Body of pancreas (tissue), 4 donors: ENCODE measurements around the gene TMEM132C. TPM values are rescaled to one million over a fixed set of nuclear protein-coding genes. Genes with fewer than 3 reads are reported as not detected.

Source experiments
- ATAC-seq: fragments of 150-250 bp; one replicate; pipeline ENCODE4 v1.9.1; 2016
- DNase-seq, 4 donors: peaks; one replicate each; pipeline ENCODE4 v3.0.0-alpha.2; 2019
- H3K27ac ChIP-seq, 4 donors: fragments of 200-600 bp; sonication (generic); 1 replicate in 3 of 4; 2 replicates in 1 of 4; pipeline versions ENCODE4 v1.5.1 to v1.6.1; 2016 to 2019; ENCODE audit warnings: mild to moderate bottlenecking in 1 of 4, mixed read lengths in 1 of 4, moderate library complexity in 1 of 4
- H3K27me3 ChIP-seq, 2 donors: fragments of 200-600 bp; sonication (generic); one replicate each; pipeline ENCODE4 v1.6.0; 2016; ENCODE audit warnings: mild to moderate bottlenecking in 1 of 2
- H3K36me3 ChIP-seq, 2 donors: fragments of 200-600 bp; sonication (generic); replicated peaks in 1 of 2; 2 replicates each; pipeline ENCODE4 v1.5.1; 2016; ENCODE audit warnings: low read depth in 2 of 2; ENCODE audit not compliant: insufficient read depth in 1 of 2
- H3K4me1 ChIP-seq: fragments of 200-600 bp; sonication (generic); one replicate; pipeline ENCODE4 v1.6.0; 2016
- H3K4me3 ChIP-seq, 2 donors: fragments of 200-600 bp; sonication (generic); 1 replicate in 1 of 2; 2 replicates in 1 of 2; pipeline ENCODE4 v1.5.1; 2016 to 2019
- H3K9me3 ChIP-seq, 3 donors: fragments of 200-600 bp; sonication (generic); 1 replicate in 2 of 3; 2 replicates in 1 of 3; pipeline ENCODE4 v1.5.1; 2016
- CTCF ChIP-seq, 7 experiments: fragments of 450-650 bp in 4 of 7; fragments of 200-600 bp in 3 of 7; sonication (generic) in 3 of 7; IDR thresholded peaks; one replicate each; pipeline ENCODE4 v1.5.1; 2016 to 2019; ENCODE audit warnings: antibody characterized with exemption in 7 of 7
- POLR2A ChIP-seq, 3 donors: fragments of 450-650 bp; IDR thresholded peaks; one replicate each; pipeline ENCODE4 v1.6.1; 2016; ENCODE audit warnings: antibody characterized with exemption in 3 of 3, mild to moderate bottlenecking in 2 of 3
- WGBS, 2 donors: methylation state at CpG; one replicate each; pipeline ENCODE4 v1.1.5; 2017; 5-methylcytosine and 5-hydroxymethylcytosine counted together
- intact Hi-C: fragments of 100-400 bp; cut with DNase I; formaldehyde crosslinking; loops from one replicate; pipeline ENCODE4 v1.15.1; 2023
- total RNA-seq, 2 donors: library from RNA; depleted of rRNA; stranded (reverse); fragments of >200 nt; gene quantifications; one replicate each; pipeline ENCODE4 v1.1.0, GENCODE V29; 2016

The TMEM132C gene
- total RNA-seq, 2 donors from 2014 or later, result 4.4 to 8.2 TPM

- Histone ChIP-seq H3K27ac (no peak overlapping the region), H3K36me3 (no peaks in the 10 kb centered on the region), H3K27me3 (no peaks in the 10 kb centered on the region), H3K9me3 (no peaks in the 10 kb centered on the region), H3K4me1 (no peaks in the 10 kb centered on the region), H3K4me3 (no peak overlapping the region)
- intact Hi-C loops, result no loop called here
- DNase-seq (no peak), ATAC-seq (no peak)
- WGBS, 2 donors, result 41 to 45% methylated on average over 8 of the region's 8 CpGs
- no peak for TF ChIP-seq CTCF (IDR thresholded peaks at IDR 0.05)
- TF ChIP-seq POLR2A (IDR thresholded peaks at IDR 0.05), result no peak
These were observed 426.8 kb downstream of the TMEM132C start for GRCh38 chr12:128693771-128694170.

- H3K36me3 ChIP-seq, result no peaks in the 10 kb centered on the region
- DNase-seq, result no peak
- no peaks in the 10 kb centered on the region for H3K9me3 ChIP-seq
- H3K27ac ChIP-seq, result no peak overlapping the region
- H3K4me3 ChIP-seq, result no peak overlapping the region
- no peaks in the 10 kb centered on the region for H3K27me3 ChIP-seq
- ATAC-seq, result no peak
- WGBS, 2 donors, result 27 to 35% methylated on average over 4 of the region's 4 CpGs
- TF ChIP-seq POLR2A (IDR thresholded peaks at IDR 0.05) (no peak), CTCF (IDR thresholded peaks at IDR 0.05) (no peak)
- H3K4me1 ChIP-seq, result no peaks in the 10 kb centered on the region
- intact Hi-C loops, result no loop called here
These were observed 427.5 kb downstream of the TMEM132C start for GRCh38 chr12:128694445-128694844.

GRCh38 chr12:128695697-128696096 is 428.7 kb downstream of the TMEM132C start:
- no peaks in the 10 kb centered on the region for H3K27me3 ChIP-seq
- 72 to 79% methylated on average over 10 to 22 of the region's 22 CpGs for WGBS, 2 donors

DNA sequence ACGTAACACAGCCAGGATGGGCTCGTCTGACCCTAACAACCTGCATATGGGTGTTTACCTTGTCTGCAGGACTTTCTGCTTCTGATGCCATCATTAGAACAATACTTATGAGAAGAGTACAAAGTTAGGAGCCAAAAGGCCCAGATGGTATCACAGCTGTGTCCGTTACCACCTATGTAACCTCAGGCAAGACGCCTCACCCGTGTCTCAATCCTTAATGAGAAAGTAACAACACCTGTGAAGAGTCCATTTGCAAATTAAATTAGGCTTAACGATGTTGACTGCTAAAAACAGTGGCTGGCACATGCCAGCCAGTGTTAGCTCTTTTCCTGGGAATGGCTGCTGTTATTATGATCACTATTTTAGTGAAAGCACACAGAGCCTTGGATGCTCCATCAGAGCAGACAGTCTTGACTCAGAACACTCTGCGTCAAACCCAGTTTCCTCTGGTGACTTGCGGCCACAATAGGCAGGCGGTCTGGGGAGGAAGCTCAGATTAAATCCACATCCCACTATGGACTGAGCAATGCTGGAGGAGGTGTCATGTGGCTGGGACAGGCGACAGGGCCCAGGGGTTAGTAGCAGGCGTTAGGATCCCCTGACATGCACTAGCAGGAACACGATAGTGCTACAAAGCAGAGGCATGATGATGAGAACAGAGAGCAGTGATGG is 431.5 kb downstream of the TMEM132C start:
- H3K4me1 ChIP-seq, result no peaks in the 10 kb centered on the region
- ATAC-seq (no peak), DNase-seq (no peak)
- no peaks in the 10 kb centered on the region for H3K36me3 ChIP-seq
- H3K27me3 ChIP-seq, result no peaks in the 10 kb centered on the region
- no peak for TF ChIP-seq POLR2A (IDR thresholded peaks at IDR 0.05)
- no peak for TF ChIP-seq CTCF (IDR thresholded peaks at IDR 0.05)
- no peak overlapping the region for H3K27ac ChIP-seq
- intact Hi-C loops, result no loop called here
- 41 to 62% methylated on average over 12 of the region's 12 CpGs for WGBS, 2 donors
- no peaks in the 10 kb centered on the region for H3K9me3 ChIP-seq
- H3K4me3 ChIP-seq, result no peak overlapping the region

More at GRCh38 chr12:128695697-128696096, 428.7 kb downstream of the TMEM132C start:
- TF ChIP-seq CTCF (IDR thresholded peaks at IDR 0.05), result no peak
- no peak for TF ChIP-seq POLR2A (IDR thresholded peaks at IDR 0.05)
- no peak for DNase-seq
- Histone ChIP-seq H3K27ac (no peak overlapping the region), H3K4me3 (no peak overlapping the region), H3K36me3 (no peaks in the 10 kb centered on the region), H3K9me3 (no peaks in the 10 kb centered on the region), H3K4me1 (no peaks in the 10 kb centered on the region)
- intact Hi-C loops, result no loop called here
- no peak for ATAC-seq

DNA sequence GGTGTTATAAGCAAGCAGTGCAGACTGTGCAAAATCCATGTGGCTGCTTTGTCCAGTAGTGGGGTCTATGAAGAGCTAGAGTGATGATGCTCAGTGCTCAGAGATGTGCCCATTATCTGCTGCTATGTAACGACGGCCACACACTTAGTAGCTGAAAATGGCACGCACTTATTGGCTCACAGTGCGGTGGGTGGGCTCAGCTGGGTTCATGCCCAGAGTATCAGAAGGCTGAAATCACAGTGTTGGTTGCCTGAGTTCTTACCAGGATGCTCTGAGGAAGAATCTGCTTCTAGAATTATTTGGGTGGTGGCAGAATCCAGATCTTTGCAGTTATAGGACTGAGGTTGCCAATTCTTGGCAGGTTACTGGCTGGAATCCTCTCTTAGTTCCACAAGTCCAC is 432.1 kb downstream of the TMEM132C start:
- no peak for TF ChIP-seq POLR2A (IDR thresholded peaks at IDR 0.05)
- TF ChIP-seq CTCF (IDR thresholded peaks at IDR 0.05), result no peak
- no peak overlapping the region for H3K27ac ChIP-seq
- H3K9me3 ChIP-seq, result no peaks in the 10 kb centered on the region
- ATAC-seq (no peak), DNase-seq (no peak)
- intact Hi-C loops, result no loop called here
- no peaks in the 10 kb centered on the region for H3K36me3 ChIP-seq
- 59 to 72% methylated on average over 4 of the region's 4 CpGs for WGBS, 2 donors
- no peaks in the 10 kb centered on the region for H3K27me3 ChIP-seq
- H3K4me1 ChIP-seq, result no peaks in the 10 kb centered on the region
- H3K4me3 ChIP-seq, result no peak overlapping the region
